ENCODE results near the gene RFC2.
A peak's percentile ranks its signal among the peaks of the same experiment; 100 is the strongest.

DNA sequence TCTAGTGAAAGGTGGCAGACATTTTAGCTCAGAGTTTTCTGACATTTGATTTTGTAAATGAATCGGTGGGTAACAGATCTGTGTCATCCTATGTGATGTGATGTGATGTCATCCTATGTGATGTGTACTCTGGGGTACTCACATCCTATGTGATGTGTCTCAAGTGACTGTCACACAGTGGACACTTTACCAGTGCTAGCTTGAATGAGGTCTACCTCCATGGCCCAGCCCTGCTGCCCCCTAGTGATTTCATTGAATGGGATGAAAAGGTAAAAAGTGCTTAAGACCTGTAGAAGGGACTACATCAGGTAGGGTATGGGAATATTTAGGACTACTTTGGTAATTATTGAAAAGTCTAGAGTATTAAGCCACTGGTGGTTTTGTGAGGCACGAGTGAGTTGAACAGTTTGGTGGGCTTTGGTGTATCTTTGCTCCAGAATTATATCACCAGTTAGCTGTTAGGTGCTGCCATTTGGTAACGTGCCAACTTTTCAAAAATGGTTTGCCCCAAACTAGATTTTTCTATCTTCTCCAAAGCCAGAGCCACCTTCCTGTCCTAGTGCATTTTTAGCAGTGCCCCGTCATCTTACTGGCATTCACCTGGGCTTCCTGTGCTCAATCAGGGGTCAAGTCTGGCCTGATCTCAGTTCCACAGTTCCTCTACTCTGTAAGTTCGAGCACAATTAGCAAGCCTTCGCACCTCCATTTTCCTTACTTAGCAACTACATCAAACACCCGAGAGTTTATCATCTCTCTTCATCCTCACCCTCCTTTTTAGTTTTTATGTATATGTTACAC, 70.3 kb downstream of the RFC2 start:
- TF ChIP-seq, protein P1, sequence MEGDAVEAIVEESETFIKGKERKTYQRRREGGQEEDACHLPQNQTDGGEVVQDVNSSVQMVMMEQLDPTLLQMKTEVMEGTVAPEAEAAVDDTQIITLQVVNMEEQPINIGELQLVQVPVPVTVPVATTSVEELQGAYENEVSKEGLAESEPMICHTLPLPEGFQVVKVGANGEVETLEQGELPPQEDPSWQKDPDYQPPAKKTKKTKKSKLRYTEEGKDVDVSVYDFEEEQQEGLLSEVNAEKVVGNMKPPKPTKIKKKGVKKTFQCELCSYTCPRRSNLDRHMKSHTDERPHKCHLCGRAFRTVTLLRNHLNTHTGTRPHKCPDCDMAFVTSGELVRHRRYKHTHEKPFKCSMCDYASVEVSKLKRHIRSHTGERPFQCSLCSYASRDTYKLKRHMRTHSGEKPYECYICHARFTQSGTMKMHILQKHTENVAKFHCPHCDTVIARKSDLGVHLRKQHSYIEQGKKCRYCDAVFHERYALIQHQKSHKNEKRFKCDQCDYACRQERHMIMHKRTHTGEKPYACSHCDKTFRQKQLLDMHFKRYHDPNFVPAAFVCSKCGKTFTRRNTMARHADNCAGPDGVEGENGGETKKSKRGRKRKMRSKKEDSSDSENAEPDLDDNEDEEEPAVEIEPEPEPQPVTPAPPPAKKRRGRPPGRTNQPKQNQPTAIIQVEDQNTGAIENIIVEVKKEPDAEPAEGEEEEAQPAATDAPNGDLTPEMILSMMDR (conservative IDR thresholded peaks at IDR 0.05; ENCODE audit: low read length) = peak; percentile 75
- TF ChIP-seq EZH2phosphoT487 (IDR thresholded peaks at IDR 0.05; ENCODE audit: borderline replicate concordance) = no peak

Measured in Loucy (cell line).